H4 (cell line): ENCODE measurements around the gene ZCCHC7. TPM values are rescaled to one million over a fixed set of nuclear protein-coding genes. Genes with fewer than 3 reads are reported as not detected.
"Not testable (repeated sequence)": the region's sequence is repeated elsewhere in the genome, so short reads cannot be mapped to it uniquely, and the experiment has no call there.

Experiments used
- DNase-seq: peaks from one replicate; pipeline ENCODE4 v3.0.0-alpha.2; 2015; ENCODE audit warnings: low spot score
- total RNA-seq: library from RNA; depleted of rRNA; stranded (reverse); fragments of >200 nt; shearing (Covaris generic); gene quantifications from 2 replicates; pipeline ENCODE4 v1.2.3, GENCODE V29; 2014

Gene ZCCHC7
- total RNA-seq, 1 experiment from 2014 or later = 13.3 TPM

DNA sequence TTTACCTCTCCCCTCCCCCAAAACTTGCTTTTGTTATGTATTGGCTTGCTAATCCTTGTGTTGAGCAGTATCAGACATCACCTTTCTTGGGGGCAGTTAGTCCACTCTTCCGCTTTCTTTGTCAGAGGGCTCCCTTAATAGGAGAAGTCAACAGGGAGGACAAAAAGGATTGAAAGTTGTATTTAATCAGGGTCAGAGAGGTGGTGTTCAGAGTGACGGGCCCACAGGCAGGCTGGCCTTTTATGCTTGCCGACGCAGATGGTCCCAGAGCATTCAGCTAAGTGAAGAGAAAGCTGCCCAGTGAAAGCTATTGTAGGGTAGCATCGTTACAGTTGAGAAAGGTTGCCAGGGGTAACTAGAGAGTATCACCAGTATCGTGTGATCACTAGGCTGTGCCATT lies 131.1 kb downstream of the ZCCHC7 start:
- DNase-seq = no peak

DNA sequence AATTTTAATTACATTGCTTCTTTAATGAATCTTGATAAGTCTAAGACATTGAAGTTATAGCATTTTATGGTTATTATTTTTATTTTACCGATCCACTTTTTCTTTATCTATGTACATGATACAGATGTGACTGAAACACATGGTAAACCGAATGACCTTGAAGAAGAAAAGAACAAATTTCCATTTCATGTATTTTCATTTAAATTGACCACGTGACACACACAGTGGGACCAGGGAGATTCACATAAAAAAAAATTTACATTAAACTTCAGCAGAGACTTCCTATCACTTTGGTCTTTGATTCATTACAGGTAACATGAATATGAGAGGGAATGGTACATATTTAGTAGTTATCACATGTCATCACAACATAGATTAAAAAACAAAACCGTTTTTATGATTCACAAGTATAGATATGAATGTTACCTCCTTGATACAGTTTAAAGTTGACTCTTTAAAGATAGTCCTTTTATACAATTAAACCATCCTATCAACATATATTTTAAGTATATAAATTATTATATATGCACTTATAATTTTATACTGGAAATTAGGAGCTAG lies 133.1 kb downstream of the ZCCHC7 start:
- DNase-seq = no peak

DNA sequence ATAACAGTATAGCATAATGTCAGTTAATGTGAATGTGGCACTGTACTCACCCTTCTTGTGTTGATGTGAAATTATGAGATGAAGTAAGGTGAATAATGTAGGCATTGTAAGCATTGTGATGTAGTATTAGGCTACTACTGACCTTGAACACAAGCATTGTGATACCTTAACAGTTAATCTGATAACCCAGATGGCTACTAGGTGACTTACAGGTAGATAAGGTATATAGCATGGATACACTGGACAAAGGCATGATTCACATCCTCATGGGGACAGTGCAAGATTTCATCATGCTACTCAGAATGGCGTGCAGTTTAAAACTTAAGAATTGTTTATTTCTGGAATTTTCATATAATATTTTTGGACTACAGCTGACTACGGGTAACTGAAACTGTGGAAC lies 134.8 kb downstream of the ZCCHC7 start:
- DNase-seq = no peak

DNA sequence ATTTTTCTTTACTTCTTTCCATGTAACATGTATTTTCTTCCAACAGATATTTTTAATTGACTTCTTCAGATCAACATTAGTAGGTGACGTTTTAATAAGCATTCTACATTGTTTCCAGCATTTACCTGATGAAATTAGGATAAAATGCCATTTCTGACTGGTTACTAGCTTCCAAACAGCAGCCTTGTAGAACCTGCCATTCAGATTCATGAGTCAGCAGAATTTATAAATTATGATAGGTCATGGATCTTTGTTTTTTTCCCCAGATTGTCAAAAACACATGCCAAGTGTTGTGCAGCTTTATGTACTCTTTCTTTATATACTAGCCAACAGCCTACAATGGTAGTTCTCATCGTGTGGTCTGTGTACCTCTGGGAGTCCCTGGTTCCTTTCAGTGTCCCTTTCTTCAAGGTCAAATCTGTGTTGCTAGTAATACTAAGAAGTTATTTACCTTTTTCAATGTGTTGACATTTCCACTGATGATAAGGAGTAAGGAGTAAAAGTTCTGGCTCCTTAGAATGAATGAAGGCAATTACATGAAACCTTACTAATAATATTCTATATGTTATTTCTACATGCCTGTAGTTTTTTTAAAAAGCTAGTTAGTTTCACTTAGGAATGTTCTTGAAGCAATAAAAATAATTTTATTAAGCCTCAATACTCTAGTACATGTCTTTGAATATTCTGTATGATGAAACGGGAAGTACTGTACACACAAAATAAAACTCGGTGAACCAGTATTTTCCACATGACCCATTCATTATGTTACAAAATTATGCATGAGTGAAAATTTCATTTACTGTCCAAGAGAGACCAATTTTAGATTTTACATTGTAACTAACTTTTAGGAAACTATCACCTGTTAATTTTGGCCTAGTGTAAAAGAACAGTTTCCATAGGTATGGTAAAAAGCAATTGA lies 135.8 kb downstream of the ZCCHC7 start:
- DNase-seq = no peak

DNA sequence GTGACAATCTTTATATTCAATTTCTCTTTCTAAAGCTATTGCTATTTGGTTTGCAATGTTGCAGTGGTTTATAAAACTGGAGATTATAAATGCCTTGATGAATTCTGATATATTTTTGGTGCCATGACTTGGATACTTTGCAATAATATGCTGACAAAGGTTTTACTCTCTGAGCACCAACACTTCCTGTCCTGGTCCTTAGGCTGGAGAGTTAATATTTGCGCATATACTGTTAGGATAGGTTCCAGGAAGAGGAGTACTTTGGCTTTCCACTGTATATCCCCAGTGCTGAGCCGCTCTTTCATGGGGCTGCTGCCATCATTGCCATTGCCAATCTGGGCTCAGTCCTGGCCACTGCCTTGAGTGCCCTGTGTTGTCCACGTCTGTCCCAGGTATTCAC lies 139.6 kb downstream of the ZCCHC7 start:
- no peak for DNase-seq

DNA sequence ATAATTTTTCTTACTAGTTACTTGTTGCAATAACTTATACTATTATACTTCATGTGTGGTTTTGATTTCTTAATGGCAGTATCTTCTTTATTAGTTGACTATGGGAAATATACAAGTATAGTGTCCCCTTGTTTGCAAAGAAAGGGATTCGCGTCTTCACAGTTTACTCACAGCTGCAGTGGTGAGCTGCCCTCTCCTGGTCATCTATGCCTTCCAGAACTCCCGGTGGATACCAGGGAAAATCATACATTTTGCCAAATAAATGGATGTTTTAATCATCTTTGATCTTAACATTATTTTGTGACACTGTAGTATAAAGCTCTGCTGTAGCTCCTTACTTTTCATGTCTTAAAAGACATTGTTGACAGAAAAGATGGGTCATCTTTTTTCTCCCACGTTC lies 142.0 kb downstream of the ZCCHC7 start:
- DNase-seq = no peak

DNA sequence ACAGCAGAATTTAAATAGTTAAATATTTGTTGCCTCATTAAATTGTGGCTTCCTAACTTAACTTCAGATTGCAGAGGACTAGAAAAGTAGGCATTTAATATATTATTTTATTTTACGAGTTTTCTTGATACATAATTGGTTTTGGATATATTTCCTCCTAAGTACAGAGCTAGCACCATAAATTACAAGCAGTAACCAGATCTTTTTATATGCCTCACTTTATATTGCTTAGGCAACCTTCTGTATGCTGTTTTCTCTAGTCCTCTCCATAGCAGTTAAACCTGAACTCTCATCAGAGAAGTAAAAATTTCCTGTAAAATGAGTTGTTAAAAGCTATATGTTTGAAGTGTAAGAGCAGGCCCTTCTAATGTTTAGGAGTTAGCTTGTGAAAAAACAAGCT lies 144.2 kb downstream of the ZCCHC7 start:
- no peak for DNase-seq

DNA sequence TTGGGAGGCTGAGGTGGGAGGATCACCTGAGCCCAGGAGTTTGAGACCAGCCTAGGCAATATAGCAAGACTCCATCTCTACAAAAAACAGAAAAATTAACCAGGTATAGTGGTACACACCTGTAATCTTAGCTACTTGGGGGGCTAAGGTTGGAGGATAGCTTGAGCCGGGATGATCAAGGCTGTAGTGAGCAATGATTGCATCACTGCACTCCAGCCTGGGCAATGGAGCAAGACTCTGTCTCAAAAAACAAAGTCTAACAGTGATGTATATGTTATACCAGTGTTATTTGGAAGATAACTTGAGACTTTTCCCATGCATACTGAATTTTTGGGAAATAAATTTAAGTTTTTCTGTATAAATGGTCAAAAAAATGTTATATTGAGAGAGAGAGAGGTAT lies 146.3 kb downstream of the ZCCHC7 start:
- DNase-seq = no peak

DNA sequence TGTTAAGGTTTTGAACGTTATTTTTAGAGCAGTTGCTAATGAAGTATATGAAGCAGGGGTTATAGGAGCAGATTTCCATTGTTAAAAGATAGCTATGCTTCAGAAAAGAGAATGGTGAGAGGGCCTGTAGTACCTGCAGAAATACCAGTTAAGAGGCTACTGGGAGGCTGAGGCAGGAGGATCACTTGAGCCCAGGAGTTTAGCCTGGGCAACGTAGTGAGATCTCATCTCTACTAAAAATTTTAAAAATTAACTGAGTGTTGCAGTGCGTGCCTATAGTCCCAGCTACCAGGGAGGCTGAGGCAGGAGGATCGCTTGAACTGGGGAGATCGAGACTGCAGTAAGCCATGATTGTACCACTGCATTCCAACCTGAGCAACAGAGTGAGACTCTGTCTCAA lies 148.8 kb downstream of the ZCCHC7 start:
- DNase-seq = no peak

DNA sequence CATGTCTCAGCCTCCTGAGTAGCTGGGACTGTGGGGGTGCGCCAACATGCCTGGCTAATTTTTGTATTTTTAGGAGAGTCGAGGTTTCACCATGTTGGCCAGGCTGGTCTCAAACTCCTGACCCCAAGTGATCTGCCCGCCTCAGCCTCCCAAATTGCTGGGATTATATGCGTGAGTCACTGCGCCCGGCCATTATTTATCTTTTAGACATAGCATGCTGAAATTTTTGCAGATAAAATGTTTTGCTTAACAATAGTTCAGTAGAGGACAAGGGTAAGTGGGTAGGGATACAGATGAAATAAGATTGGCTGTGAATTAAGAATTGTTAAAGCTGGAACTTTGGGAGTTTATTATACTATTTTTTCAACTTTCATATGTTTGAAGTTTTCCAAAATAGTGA lies 151.3 kb downstream of the ZCCHC7 start:
- DNase-seq = no peak

DNA sequence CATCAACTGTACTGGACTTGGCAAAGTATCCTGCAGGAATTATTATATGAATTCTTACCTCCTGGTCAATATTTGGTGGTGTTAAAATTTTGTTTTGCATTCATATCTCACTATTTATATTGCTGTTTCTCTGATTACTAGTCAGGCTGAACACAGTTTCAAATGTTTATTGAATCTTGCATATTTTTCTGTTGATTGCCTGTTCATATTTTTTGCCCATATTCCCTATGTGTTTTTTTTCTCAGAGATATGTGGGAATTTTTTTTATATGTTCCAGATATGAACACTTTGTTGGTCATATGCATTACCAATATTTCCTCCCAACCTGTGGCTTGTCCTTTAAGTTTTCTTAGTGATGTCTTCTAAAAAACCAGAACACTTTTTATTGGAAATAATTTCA lies 153.2 kb downstream of the ZCCHC7 start:
- no peak for DNase-seq

DNA sequence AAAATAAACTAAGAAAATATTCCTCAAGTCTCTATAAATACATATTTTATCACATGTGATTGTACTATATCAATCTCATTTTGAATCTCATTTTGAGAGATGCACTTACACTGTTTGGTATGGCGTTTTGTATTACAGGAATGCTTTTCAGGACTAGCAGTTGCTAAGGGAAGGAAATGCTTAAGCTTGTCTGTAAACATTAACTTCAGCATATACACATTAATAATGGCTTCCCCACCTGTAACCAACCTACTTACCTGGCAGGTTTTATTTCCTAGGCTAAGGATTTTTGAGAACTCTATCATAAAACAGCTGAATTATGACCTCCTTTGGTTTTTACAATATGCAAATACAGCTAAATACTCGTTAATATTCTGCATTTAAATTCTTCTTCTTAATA lies 161.2 kb downstream of the ZCCHC7 start:
- no peak for DNase-seq

DNA sequence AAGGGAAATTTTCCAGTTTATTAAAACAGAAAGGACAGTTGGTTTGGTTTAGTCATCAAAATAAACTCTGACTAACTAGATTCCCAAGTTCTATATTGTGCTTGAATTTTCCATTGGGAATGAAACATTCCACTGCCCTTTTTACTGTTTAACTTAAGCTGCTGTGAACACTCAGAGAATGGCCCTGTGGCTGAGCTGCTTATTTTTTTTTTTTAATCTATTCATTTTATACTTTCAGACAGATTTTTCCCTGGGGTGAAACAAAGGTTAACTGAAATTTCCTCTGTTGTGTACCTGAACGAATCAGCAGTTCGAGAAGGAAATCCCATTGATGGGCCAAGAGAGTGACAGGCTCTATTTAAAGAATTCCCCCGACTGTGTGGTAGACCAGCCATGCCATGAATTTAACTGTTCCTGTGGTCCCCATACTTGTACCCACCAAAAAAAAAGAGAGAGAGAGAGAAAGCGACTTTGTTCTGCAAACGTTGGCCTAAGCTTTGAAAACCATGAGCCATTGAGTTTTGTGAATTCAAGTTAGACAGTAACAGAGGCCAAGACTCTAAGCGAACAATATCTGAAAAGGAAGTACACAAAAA lies 163.5 kb downstream of the ZCCHC7 start:
- DNase-seq = no peak

DNA sequence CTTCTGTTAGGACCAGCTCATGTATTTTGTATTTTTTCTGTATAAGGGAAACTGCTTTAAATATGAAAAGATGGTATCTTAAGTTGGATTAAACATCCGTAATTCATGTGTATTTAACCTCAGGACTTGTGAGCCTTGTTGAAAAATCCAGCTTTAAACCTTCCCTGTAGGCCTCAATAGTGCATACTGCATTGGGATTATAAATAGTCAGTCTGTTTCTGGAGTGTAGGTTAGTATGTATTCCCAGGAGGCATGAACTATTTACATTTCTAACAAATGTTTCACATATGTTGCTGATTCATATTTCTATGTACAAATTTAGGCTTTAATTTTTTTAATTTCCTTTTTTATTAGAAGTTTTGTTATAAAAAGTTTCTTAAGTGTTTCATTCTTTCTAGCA lies 164.3 kb downstream of the ZCCHC7 start:
- no peak for DNase-seq

DNA sequence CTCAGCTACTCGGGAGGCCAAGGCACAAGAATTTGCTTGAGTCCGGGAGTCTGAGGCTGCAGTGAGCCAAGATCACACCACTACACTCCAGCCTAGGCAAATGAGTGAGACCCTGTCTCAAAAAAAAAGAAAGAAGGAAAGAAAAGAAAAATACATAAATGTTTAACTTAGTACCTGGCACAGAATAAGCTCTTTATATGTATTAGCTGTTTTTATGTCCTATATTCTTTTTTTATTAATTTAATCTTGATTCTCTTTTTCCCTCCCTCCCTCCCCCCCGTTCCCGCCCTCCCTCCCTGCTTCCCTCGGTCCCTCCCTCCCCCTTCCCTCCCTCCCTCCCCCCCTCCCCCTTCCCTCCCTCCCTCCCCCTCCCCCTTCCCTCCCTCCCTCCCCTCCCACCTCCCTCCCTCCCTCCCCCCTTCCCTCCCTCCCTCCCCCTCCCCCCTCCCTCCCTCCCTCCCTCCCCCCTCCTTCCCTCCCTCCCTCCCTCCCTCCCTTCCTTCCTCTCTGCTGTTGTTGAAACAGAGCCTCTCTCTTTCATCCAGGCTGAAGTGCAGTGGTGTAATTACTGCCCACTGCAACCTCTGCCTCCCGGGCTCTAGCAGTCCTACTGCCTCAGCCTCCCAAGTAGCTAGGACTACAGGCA lies 166.3 kb downstream of the ZCCHC7 start:
- no peak for DNase-seq

DNA sequence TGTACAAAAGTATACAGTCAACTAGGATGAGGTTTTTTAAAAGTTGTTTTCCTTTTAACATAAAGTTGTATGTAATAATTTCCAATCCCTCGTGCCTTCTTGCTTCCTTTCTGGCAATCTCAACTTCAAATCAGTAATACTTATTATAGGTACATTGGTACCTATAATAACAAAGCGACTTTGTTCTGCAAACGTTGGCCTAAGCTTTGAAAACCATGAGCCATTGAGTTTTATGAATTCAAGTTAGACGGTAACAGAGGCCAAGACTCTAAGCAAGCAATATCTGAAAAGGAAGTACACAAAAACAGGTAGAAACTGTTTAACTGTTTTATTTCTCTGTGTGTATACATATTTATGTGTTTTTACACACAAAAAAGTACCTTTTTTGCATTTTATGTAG lies 166.9 kb downstream of the ZCCHC7 start:
- DNase-seq = no peak

DNA sequence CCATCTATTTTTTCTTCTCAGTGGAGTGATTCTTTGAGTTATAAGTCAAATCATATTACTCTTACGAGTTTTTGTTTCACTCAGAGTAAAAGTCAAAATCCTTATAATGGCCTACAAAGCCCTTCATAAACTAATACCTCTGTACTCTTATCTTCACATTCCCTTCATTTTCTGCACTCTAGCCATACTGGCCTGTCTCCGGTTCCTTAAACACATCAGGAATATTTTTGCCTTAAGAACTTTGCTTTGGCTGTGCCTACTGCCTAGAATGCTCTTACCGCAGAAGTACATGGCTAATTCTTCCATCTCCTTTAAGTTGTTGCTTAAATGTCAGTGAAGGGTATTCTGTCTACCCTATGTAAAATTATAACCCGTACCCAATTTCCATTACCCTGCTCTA lies 169.3 kb downstream of the ZCCHC7 start:
- no peak for DNase-seq

DNA sequence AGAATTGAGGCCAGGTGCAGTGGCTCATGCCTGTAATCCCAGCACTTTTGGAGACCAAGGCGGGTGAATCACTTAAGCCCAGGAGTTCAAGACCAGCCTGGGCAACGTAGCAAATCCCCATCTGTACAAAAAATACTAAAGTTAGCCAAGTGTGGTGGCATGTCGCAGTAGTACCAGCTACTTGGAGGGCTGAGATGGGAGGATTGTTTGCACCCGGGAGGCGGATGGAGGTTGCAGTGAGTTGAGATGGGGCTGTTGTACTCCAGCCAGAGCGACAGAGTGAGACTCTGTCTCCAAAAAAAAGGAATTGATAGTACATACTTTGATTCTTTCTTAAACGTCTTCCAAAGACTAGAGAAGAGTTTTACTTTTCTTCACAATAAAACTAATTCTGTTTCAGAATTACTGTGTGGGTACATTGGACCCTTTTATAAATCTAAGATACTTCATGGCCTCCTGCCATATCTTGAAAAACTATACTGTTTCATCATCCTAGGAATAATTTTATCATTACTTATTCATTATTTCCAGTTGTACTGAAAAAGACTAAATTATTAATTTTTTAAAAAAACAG lies 170.1 kb downstream of the ZCCHC7 start:
- no peak for DNase-seq

DNA sequence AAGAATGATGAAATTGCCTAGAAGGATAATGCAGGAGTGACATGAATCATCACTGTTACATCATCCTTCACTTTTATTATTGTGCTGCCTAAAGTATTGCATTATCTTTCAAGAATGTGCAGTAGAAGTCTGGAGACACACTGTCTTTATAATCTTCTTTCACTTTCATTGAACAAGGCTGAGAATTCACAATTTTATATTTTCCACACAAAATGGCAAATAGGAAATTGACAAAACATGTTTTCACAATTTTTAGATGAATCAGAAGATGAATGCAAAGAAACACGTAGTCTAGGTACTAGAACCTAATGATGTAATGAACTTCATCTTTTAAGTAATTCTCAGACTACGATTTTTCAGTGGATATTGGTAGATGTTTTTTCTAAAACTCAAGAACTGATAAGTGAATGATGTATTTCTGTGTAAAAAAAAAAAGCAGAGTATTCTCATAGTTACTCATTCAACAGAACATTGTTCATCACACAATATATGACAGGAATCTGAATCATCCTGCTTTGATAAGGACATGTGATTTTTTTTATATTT lies 170.6 kb downstream of the ZCCHC7 start:
- peak; percentile 45 for DNase-seq

DNA sequence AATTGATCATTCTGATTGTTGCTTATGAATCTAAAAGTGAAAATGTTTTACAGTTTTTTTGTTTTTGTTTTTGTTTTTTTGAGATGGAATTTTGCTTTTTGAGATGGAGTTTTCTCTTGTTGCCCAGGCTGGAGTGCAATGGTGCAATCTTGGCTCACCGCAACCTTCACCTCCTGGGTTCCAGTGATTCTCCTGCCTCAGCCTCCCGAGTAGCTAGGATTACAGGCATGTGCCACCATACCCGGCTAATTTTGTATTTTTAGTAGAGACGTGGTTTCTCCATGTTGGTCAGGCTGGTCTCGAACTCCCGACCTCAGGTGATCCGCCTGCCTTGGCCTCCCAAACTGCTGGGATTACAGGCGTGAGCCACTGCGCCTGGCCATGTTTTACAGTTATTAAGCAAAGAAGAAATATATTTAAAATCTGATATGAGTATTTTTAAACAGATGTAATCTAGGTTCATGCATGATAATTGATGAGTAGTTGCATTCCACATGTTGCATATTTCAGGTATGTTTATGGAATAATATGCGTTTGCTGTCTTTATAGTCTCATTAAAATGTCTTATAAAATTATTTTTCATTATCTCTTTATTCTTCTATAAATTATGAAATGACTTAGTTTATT lies 171.4 kb downstream of the ZCCHC7 start:
- not testable (repeated sequence) for DNase-seq

DNA sequence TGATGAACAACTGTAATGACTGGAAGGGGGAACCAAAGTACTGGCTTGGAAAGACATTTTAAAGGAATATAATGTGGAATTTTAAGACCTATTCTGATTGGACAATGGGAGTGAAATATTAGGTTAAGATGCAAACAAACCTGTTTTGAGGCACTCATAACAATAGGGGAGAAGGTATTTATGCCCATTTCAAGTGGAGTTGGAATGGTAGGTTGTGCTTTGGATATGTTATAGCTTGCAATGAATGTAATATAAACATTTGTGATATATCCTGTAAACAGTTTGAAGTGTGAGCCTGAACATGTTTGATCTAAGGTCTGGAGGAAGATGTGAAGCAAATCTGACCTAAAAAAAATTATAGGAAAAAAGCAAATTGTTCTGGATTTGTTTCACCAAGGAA lies 172.5 kb downstream of the ZCCHC7 start:
- no peak for DNase-seq
